GM12864 (cell line): ENCODE results near the gene PSMD13.
"Not testable (repeated sequence)": the region's sequence is repeated elsewhere in the genome, so short reads cannot be mapped to it uniquely, and the experiment has no call there.

ENCODE experiments used
- DNase-seq: peaks from one replicate; pipeline ENCODE4 v3.0.0-alpha.2; 2011; ENCODE audit warnings: low read depth
- H3K4me3 ChIP-seq: 2 replicates; pipeline ENCODE4 v1.5.1; 2011; ENCODE audit warnings: mild to moderate bottlenecking, low read depth, low read length, control low read depth
- TF ChIP-seq, protein P1 (sequence below): IDR thresholded peaks from 2 replicates; pipeline ENCODE4 v1.5.1; 2011; ENCODE audit warnings: low read depth, mild to moderate bottlenecking, moderate library complexity, low read length, control low read depth, inconsistent platforms; ENCODE audit errors: missing control alignments

PSMD13 gene

GRCh38 chr11:230431-230830 lies 6.3 kb upstream of the PSMD13 start:
- TF ChIP-seq, protein P1, sequence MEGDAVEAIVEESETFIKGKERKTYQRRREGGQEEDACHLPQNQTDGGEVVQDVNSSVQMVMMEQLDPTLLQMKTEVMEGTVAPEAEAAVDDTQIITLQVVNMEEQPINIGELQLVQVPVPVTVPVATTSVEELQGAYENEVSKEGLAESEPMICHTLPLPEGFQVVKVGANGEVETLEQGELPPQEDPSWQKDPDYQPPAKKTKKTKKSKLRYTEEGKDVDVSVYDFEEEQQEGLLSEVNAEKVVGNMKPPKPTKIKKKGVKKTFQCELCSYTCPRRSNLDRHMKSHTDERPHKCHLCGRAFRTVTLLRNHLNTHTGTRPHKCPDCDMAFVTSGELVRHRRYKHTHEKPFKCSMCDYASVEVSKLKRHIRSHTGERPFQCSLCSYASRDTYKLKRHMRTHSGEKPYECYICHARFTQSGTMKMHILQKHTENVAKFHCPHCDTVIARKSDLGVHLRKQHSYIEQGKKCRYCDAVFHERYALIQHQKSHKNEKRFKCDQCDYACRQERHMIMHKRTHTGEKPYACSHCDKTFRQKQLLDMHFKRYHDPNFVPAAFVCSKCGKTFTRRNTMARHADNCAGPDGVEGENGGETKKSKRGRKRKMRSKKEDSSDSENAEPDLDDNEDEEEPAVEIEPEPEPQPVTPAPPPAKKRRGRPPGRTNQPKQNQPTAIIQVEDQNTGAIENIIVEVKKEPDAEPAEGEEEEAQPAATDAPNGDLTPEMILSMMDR = no peak
- no peak for DNase-seq
- no peak overlapping the region for H3K4me3 ChIP-seq

DNA sequence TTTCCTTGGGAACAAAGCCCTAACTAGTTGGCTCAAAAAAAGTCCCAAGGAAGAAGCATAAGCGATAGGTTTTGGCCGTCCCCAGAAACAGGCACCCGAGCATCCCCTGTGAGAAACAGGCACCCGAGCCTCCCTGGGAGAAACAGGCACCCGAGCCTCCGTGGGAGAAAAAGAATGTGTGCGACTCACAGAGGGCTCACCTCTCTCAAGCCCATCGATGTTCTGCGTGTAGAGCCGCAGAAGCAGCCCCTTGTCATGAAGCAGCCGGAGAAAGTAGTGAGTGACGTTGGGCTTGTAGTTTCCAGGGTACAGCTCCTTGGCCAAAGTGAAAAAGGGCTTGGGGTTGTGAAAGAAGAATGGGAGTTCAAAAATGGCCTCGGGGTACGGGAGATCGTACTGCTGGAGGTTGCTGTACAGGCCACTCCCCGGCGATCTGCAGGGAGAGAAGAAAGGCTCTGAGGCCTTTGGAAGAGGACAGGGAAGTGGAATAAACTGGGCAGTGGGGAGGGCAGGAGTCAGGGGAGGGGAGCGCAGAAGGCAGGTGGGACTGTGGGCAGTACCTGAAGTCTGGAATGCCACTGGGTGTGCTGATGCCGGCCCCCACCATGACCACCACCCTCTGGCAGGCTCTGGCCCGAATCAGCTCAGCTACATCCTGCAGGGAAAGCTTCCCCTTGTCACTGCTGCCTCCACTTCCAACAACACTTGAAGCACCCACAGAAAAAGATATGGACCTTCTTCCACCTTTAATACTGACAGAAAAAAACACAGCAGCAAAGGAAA lies 3.8 kb upstream of the PSMD13 start:
- DNase-seq = no peak
- no peak overlapping the region for H3K4me3 ChIP-seq
- TF ChIP-seq, protein P1 = no peak

- H3K4me3 ChIP-seq = peak overlapping the region; percentile 85
- no peak for DNase-seq
- TF ChIP-seq, protein P1 = no peak
These were observed 1.6 kb upstream of the PSMD13 start for GRCh38 chr11:235180-235579.

- H3K4me3 ChIP-seq = peak overlapping the region; percentile 85
- DNase-seq = no peak
- TF ChIP-seq, protein P1 = no peak
These were observed 1.2 kb upstream of the PSMD13 start for GRCh38 chr11:235609-235996.

GRCh38 chr11:235997-236773 lies 591 bp upstream of the PSMD13 start, which contains the start of gene SIRT3:
Gene SIRT3, minus strand, starts transcription at chr11:236342. Its CDS starts 14 bp downstream, at chr11:236328.
- peak within 1 kb of the TSS; percentile 92 for H3K4me3 ChIP-seq
- TF ChIP-seq, protein P1 = no peak
- DNase-seq = no peak

DNA sequence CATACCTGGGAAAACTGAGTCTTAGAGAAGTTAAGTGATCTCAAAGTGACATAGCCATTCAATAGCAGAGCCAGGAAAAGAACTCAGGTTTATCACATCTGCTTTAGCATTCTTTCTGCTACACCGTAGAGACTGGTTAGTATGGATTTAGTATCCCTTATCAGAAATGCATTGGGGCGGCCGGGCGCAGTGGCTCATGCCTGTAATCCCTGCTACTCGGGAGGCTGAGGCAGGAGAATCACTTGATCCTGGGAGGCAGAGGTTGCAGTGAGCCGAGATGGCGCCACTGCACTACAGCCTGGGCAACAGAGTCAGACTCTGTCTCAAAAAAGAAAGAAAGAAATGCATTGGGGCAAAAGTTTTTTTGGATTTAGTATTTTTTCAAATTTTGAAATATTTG lies 1.6 kb downstream of the PSMD13 start:
- DNase-seq = not testable (repeated sequence)
- peak overlapping the region; percentile 92; the same call in 1 of the 2 replicates for H3K4me3 ChIP-seq

GRCh38 chr11:240315-240714 lies 3.5 kb downstream of the PSMD13 start:
- DNase-seq = no peak
- TF ChIP-seq, protein P1 = no peak
- H3K4me3 ChIP-seq = no peak overlapping the region
